Omental fat pad (tissue), 4 donors: ENCODE data around the gene STK11IP. TPM values are rescaled to one million over a fixed set of nuclear protein-coding genes. Genes with fewer than 3 reads are reported as not detected.

Experiments used
- ATAC-seq: fragments of 150-250 bp; one replicate; pipeline ENCODE4 v1.9.1; 2016; ENCODE audit warnings: mild to moderate bottlenecking, moderate library complexity; ENCODE audit not compliant: low FRiP score
- DNase-seq: peaks from one replicate; pipeline ENCODE4 v3.0.0-alpha.2; 2019; ENCODE audit warnings: low spot score
- CTCF ChIP-seq, 3 donors: fragments of 450-650 bp; IDR thresholded peaks; one replicate each; pipeline ENCODE4 v1.5.1; 2016 to 2017; ENCODE audit warnings: antibody characterized with exemption in 3 of 3, mild to moderate bottlenecking in 3 of 3, moderate library complexity in 2 of 3
- small RNA-seq: library from RNA; depleted of rRNA; stranded (forward); fragments of <200 nt; gene quantifications from one replicate; pipeline ENCODE3, GENCODE V24; 2016
- total RNA-seq, 4 donors: library from RNA; depleted of rRNA; stranded (reverse); fragments of >200 nt; gene quantifications; one replicate each; pipeline ENCODE4 v1.1.0, GENCODE V29; 2016

Gene STK11IP
- total RNA-seq, 4 donors from 2014 or later = 9.1 to 22.4 (median 13.0) TPM

- ATAC-seq = no peak
- no peak for DNase-seq
- no peak for TF ChIP-seq CTCF (IDR thresholded peaks at IDR 0.05)
Measured at GRCh38 chr2:219664041-219664440, 66.4 kb downstream of the STK11IP start.

- TF ChIP-seq CTCF (IDR thresholded peaks at IDR 0.05) = no peak
- no peak for ATAC-seq
- DNase-seq = no peak
Measured at GRCh38 chr2:219664944-219665343, 67.3 kb downstream of the STK11IP start.

- no peak for ATAC-seq
- no peak for DNase-seq
- TF ChIP-seq CTCF (IDR thresholded peaks at IDR 0.05) = no peak
Measured at GRCh38 chr2:219665926-219666325, 68.3 kb downstream of the STK11IP start.

Small RNA genes within 50 kb of the gene (small RNA-seq; reads per million reads assigned to genes)
- gene MIR3132 = not detected
- not detected for gene RN7SKP213

Other genes with a start within 250 kb of the STK11IP start
- gene DNPEP, start 209.9 kb upstream of the STK11IP start, total RNA-seq = 10 to 100 TPM; 58.4 to 97.4 (median 85.7) TPM
- 100 to 1,000 TPM in 3 of 4 donors, 10 to 100 TPM in 1; 39.4 to 292 (median 182) TPM for gene DES, start 179.5 kb upstream of the STK11IP start, total RNA-seq
- gene SPEG, start 163.0 kb upstream of the STK11IP start, total RNA-seq = 10 to 100 TPM; 12.4 to 28.9 (median 17.7) TPM
- gene GMPPA, start 99.0 kb upstream of the STK11IP start, total RNA-seq = 10 to 100 TPM; 22.6 to 37.8 (median 29.4) TPM
- under 1 TPM in 2 of 4 donors, not detected in 2; 0.12 to 0.19 TPM for gene ASIC4, start 83.4 kb upstream of the STK11IP start, total RNA-seq
- gene CHPF, start 54.0 kb upstream of the STK11IP start, total RNA-seq = 10 to 100 TPM; 32.6 to 70.8 (median 45.5) TPM
- gene TMEM198, start 53.8 kb upstream of the STK11IP start, total RNA-seq = 1 to 10 TPM; 1.9 to 6.2 (median 2.9) TPM
- 100 to 1,000 TPM in 2 of 4 donors, 10 to 100 TPM in 2; 68.6 to 117 (median 88.7) TPM for gene OBSL1, start 26.3 kb upstream of the STK11IP start, total RNA-seq
- 1 to 10 TPM in 1 of 4 donors, under 1 TPM in 1, not detected in 2; 0.88 to 1.1 TPM for gene INHA, start 25.5 kb upstream of the STK11IP start, total RNA-seq
- 10 to 100 TPM in 2 of 4 donors, 1 to 10 TPM in 2; 5.2 to 15.8 (median 8.6) TPM for gene SLC4A3, start 29.8 kb downstream of the STK11IP start, total RNA-seq